WI38 (cell line): ENCODE data around the gene HELLS.

Experiments
- H3K4me3 ChIP-seq: 2 replicates; pipeline ENCODE4 v1.5.1; 2011; ENCODE audit warnings: low read depth, mild to moderate bottlenecking, control low read depth, low read length
- TF ChIP-seq, protein P1 (sequence below): IDR thresholded peaks from 2 replicates; pipeline ENCODE4 v1.5.1; 2012; ENCODE audit warnings: low read depth, mild to moderate bottlenecking, control low read depth, low read length

Gene HELLS

DNA sequence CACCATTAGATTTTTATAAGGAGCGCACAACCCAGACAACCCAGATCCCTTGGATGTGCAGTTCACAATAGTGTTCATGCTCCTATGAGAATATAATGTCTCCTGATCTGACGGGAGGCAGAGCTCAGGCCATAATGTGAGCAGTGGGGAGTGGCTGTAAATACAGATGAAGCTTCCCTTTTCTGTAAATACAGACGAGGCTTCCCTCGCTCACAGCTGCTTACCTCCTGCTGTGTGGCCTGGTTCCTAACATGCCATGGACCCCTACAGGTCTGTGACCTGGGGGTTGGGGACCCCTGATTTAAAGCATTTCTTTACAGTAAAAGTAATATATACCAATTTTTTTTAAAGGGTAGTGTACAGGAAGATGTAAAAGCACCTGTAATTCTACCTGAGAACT lies 33.2 kb downstream of the HELLS start:
- H3K4me3 ChIP-seq, result no peak overlapping the region
- TF ChIP-seq, protein P1, sequence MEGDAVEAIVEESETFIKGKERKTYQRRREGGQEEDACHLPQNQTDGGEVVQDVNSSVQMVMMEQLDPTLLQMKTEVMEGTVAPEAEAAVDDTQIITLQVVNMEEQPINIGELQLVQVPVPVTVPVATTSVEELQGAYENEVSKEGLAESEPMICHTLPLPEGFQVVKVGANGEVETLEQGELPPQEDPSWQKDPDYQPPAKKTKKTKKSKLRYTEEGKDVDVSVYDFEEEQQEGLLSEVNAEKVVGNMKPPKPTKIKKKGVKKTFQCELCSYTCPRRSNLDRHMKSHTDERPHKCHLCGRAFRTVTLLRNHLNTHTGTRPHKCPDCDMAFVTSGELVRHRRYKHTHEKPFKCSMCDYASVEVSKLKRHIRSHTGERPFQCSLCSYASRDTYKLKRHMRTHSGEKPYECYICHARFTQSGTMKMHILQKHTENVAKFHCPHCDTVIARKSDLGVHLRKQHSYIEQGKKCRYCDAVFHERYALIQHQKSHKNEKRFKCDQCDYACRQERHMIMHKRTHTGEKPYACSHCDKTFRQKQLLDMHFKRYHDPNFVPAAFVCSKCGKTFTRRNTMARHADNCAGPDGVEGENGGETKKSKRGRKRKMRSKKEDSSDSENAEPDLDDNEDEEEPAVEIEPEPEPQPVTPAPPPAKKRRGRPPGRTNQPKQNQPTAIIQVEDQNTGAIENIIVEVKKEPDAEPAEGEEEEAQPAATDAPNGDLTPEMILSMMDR, result no peak

DNA sequence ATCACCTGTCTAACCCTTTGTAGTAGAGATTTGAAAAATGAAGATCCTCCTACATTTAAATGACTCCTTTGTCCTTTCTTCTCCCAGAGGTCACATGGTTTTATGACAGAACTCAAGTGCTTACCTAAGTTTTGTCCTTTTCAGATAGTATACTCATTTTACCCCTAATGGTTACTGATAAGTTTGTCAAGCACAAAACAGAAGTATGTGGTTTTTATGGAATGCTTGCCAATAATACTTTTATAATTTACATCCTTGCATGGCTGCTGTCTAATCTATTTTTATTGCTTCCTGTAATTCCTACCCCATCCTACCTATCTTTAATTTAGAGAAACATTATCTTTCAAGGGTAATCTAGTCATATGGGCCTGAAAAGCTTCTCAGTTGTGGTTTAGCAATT lies 37.5 kb downstream of the HELLS start:
- H3K4me3 ChIP-seq, result no peak overlapping the region
- TF ChIP-seq, protein P1, result no peak

DNA sequence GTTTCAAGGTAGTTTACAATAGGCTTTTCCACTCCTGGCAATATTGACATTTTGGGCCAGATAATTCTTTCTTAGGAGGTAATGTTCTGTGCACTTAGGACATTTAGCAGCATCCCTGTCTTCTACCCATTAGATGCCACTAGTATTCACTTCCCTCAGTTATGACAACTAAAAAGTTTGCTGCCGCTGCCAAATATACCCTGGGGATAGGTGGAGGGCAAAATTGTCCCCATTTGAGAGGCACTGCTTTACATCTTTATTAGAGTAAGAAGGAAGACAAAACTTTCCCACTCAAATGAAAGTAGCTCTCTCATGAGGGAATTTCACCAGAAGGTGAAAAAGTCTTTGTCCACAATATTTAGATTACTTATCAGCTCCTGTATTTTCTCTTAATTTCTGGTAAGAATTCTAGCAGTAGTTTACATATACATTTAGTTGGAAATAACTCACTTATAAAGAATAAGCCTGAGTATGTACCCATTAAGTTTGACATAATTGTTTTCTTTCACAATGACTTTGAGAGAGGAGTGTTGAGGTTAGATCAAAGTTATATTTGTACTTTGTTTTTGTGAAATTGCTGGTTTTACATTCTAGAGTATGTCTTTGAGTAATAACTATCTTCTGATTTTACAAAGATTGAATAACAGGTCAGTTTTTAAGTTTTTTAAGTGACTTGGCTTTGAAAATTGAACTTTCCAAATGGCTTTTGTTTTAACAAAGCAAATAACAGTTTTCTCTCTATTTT lies 46.0 kb downstream of the HELLS start:
- H3K4me3 ChIP-seq, result no peak overlapping the region
- TF ChIP-seq, protein P1, result no peak

DNA sequence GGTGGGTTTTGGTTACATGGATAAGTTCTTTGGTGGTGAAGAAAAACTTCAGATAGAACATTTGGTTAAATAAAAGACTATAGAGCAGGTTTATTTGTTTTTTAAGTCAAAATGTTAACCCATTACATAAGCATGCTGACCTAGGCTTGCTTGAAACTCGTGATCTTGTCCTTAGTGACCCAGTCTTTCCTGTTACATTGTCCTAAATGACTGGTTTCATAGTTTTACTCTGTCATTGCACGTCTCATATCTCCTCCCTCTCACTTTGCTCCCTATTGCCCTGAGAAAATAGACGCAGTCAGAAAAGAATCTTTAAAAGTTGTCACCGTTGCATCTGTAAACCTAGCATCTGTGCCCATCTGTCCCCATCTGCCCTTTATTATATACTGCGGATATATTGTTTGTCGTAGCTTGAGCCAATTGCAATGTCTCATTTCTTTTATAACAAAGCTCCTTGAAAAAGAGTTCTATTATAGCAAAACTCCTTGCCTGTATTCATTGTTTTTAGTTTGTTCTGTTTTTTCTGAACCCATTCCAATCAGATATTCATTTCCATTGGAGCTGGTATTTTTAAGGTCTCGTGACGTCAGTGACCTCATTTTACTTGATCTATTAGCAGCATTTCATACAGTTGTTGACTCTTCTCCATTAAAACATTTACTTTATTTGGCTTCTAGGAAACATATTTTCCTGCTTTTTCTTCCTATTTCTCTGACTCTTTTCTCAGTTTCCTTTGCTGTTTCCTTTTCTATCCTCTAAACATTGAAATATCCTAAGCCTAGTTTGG lies 57.3 kb downstream of the HELLS start:
- H3K4me3 ChIP-seq, result no peak overlapping the region
- TF ChIP-seq, protein P1, result no peak

DNA sequence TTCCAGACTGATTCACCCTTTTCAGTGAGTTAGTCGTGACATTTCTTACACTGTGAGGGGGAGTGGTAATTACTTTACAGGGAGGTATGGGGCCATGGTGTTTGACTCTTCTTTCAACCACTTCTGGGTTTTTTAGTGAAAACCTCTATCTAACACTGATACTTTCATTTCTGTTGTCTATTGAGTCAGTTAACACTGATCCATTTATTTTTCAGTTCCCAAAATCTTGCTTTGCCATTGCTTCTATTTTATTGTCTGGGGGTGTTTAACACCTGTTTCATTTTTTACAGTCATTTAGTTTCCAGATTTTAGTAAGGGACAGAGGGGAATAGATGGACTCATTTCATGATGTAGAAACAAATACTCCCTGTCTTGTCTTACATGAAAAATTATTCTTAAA lies 61.5 kb downstream of the HELLS start:
- TF ChIP-seq, protein P1, result no peak
- no peak overlapping the region for H3K4me3 ChIP-seq

DNA sequence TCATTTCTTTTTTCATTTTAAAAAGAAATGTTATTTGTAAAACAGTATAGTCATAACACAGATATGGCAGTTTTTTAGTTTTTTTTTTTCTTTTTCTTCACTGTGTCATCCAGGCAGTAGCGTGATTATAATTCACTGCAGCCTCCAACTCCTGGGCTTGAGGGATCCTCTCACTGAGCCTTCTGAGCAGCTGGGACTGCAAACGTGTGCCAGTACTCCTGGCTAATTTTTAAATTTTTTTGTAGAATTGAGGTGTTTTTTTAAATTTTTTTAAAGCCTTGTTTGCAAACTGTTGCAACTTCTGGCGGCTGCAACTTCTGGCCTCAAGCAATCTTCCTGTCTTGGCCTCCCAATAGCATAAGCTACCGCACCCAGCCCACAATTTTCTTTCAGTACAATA lies 63.0 kb downstream of the HELLS start:
- no peak overlapping the region for H3K4me3 ChIP-seq
- TF ChIP-seq, protein P1, result no peak

DNA sequence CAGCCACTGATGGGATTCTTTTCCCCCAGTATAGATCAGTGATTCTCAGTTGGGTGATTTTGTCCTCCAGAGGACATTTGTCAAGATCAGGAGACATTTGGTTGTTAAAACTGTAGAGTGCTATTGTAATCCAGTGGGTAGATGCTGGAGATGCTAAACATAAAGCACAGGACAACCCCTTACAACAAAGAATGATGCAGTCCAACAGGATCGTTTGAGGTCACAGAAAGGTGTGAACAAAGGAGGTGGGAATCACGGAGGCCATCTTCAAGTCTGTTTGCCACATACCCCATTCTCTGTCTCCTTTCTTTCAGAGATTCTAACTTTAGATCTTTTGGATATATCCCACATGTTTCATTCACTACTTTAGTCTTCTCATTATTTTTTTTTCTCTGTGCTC lies 69.0 kb downstream of the HELLS start:
- no peak overlapping the region for H3K4me3 ChIP-seq
- TF ChIP-seq, protein P1, result no peak
